Measurements from ENCODE around the gene CDC42BPG.

CDC42BPG gene

GRCh38 chr11:64803846-64804345, 40.6 kb downstream of the CDC42BPG start:
- no peak for DNase-seq (ENCODE audit: low spot score)
- TF ChIP-seq CTCF (IDR thresholded peaks at IDR 0.05; ENCODE audit: extremely low read depth, missing control alignments): no peak

DNA sequence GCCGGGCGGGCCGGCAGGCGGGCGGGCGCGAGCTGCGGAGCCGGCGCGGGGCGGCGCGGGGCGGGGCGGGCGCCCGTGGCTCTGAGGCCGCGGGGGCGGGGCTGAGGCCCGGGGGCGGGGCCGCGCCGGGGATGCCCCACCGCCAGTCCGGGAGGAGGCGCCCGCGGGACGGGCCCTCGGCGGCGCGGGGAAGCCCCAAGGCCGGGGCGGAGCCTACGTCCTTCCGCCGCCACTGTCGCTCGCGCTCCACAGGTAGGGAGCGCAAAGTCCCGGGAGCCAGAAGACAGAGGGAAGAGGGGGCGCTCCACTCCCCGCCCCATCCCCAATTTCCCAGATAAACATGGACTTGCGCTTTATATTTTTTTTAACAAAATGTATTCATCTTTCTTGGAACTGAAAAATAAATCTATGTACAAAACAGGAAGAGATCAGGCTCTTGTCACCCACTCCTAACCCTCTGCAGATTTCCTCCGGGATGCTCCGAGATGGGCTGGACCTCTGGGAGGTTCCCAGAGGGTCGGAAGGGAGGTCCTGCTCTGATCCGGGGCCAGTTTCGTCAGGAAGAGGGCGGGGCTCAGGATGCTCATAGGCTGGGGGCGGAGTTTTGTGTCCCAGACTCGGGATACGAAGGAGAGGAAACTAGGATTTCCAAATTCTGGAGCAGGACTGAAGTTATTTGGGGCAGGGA, 41.2 kb downstream of the CDC42BPG start, which contains the start of gene MAP4K2:
Gene MAP4K2 (minus strand): TSS at position 57 of the 688 bp plus-strand sequence. CDS start 65 bp downstream, outside the sequence.
- TF ChIP-seq CTCF (IDR thresholded peaks at IDR 0.05; ENCODE audit: extremely low read depth, missing control alignments): no peak
- DNase-seq (ENCODE audit: low spot score): peak; percentile 99

- peak; percentile 57 for DNase-seq (ENCODE audit: low spot score)
- no peak for TF ChIP-seq CTCF (IDR thresholded peaks at IDR 0.05; ENCODE audit: extremely low read depth, missing control alignments)
Observed at GRCh38 chr11:64802370-64803157, 41.9 kb downstream of the CDC42BPG start.

DNA sequence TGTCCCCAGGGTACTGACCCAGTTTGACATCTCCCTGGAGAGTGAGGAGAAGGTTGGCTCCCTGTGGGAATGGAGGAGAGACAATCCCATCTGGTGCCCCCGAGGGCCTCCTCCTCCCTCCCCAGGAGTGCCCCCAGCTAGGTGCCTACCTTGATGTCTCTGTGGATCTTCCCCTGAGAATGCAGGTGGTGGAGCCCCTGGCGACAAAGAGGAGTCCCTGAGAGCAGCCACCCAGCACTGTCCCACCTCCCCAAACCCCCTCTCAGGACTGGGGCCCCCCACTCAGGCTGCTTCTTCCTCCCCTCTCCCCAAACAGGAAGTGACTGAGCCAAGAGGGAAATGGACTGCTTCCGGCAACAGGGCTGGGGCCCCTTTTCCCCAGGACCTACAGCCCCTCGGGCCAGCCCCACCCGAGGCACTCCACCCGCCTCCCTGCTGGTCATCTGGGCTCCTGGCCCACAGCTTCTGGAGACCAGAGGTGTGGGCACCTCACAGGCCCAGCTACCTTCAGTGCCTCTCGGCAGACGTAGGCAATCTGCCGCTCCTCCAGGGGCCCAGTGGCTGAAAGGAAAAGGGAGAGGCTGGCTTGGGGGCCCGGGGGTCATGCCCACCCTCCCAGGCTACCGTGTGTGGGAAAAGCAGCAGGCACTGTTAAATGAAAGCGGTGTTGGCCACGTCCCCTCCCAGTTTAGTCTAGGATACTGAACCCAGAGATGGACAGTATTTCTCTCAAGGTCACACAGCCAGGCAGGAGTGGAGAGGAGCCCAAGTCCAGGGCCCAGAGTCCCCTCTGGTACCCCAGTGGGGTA, 42.7 kb downstream of the CDC42BPG start:
- TF ChIP-seq CTCF (IDR thresholded peaks at IDR 0.05; ENCODE audit: extremely low read depth, missing control alignments): no peak
- no peak for DNase-seq (ENCODE audit: low spot score)

DNA sequence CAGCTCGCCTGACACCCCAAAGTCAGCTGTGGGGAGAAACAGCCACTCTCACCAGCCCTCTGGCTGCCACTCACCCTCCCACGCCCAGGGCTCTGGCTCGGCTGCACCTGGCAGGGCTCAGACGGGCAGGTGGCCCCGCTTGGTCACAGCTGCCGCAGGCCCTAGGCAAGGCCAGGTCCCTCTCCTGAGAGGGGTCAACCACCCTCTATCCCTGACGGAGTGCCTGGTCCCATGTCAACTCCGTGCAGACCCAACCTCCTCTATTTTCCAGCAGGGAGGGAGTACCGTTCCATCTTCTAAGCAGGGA, 43.3 kb downstream of the CDC42BPG start:
- no peak for DNase-seq (ENCODE audit: low spot score)

More for the DNA sequence above, 43.3 kb downstream of the CDC42BPG start:
- TF ChIP-seq CTCF (IDR thresholded peaks at IDR 0.05; ENCODE audit: extremely low read depth, missing control alignments): no peak
